Gastrocnemius medialis (tissue), 4 donors: ENCODE data around the gene AMBP.

Source experiments
- CTCF ChIP-seq, 5 experiments: fragments of 450-650 bp in 3 of 5; fragments of 200-600 bp in 2 of 5; sonication (generic) in 2 of 5; IDR thresholded peaks in 4 of 5; conservative IDR thresholded peaks in 1 of 5; 1 replicate in 4 of 5; 2 replicates in 1 of 5; pipeline ENCODE4 v1.5.1; 2016 to 2019; ENCODE audit warnings: antibody characterized with exemption in 5 of 5, mild to moderate bottlenecking in 3 of 5, moderate library complexity in 3 of 5
- POLR2A ChIP-seq, 2 donors: fragments of 450-650 bp; IDR thresholded peaks; one replicate each; pipeline ENCODE4 v1.6.1; 2017; ENCODE audit warnings: antibody characterized with exemption in 2 of 2, mild to moderate bottlenecking in 2 of 2, moderate library complexity in 2 of 2

DNA sequence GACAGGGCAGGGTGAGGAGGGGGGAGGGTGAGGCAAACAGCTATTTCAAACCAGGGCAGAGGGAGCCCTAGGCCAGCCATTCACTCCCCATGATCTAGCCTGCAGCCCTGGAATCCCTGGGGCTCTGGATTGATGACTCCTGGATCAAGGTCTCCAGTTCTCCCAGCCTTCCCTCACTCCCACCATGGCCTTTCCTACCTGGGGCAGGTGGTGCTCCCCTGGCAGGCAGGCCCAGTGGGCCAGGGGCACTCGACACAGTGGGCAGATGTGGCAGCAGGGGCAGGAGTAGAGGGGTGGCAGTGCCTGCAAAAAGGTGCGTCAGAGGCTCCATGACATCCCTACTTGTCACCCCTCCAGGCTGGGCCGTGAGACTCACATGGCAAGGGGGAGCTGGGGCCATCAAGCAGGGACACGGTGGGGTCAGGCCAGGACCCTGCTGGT, 15.0 kb upstream of the AMBP start:
- TF ChIP-seq CTCF (IDR thresholded peaks at IDR 0.05 in 4 of 5, conservative IDR thresholded peaks at IDR 0.05 in 1 of 5): no peak
- TF ChIP-seq POLR2A (IDR thresholded peaks at IDR 0.05): no peak
